Medulla oblongata (tissue), 1 donor: ENCODE measurements around the gene CLDN11.

ENCODE experiments used
- DNase-seq: peaks from one replicate; pipeline ENCODE4 v3.0.0-alpha.2; 2015; ENCODE audit errors: extremely low spot score

The CLDN11 gene

GRCh38 chr3:170470063-170471016 is 51.7 kb downstream of the CLDN11 start:
- peak; percentile 88 for DNase-seq

- DNase-seq = peak; percentile 42
Observed at GRCh38 chr3:170471149-170471548, 52.5 kb downstream of the CLDN11 start.

- no peak for DNase-seq
Observed at GRCh38 chr3:170473358-170473757, 54.7 kb downstream of the CLDN11 start.

GRCh38 chr3:170475092-170475685 is 56.5 kb downstream of the CLDN11 start:
- no peak for DNase-seq

- DNase-seq = peak; percentile 71
Observed at GRCh38 chr3:170476291-170476690, 57.6 kb downstream of the CLDN11 start.

GRCh38 chr3:170477395-170477794 is 58.7 kb downstream of the CLDN11 start:
- no peak for DNase-seq

GRCh38 chr3:170480111-170480510 is 61.4 kb downstream of the CLDN11 start:
- no peak for DNase-seq

- no peak for DNase-seq
Observed at GRCh38 chr3:170482199-170482598, 63.5 kb downstream of the CLDN11 start.

- DNase-seq = no peak
Observed at GRCh38 chr3:170483485-170484262, 65.0 kb downstream of the CLDN11 start.
